ENCODE results near the gene CNTN4. TPM values are rescaled to one million over a fixed set of nuclear protein-coding genes. Genes with fewer than 3 reads are reported as not detected.
"Not testable (repeated sequence)": the region's sequence is repeated elsewhere in the genome, so short reads cannot be mapped to it uniquely, and the experiment has no call there.

Gene CNTN4
- polyA plus RNA-seq, 1 donor from 2014 or later: not detected

DNA sequence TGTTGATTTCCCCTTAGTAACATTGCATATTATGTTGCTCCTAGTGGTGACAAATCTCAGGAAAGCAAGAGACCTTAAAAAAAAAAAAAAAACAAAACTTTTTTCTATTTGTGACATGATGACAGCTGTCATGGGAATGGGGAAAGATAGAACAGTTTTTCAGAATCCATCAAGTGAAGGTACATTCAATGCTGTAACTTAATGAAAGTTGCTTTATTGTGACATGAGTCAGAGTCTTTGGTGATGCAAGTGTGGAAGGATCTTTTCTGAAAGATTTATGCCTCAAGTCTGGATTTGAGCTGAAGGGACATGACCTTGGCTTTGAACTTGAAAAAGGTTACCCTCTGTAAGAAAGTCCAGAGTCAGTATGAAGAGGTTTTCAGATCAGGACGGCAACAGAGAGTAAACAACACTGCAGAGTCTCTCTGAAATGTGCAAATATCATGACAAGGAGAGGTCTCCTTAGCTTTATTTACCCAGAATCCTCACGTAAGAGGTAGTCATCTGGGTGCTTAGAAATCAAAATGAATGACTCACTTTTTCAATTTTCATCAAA is 424.7 kb downstream of the CNTN4 start:
- no peaks in the 10 kb centered on the region for H3K36me3 Mint-ChIP-seq
- H3K27ac Mint-ChIP-seq: no peak overlapping the region
- H3K4me3 Mint-ChIP-seq: no peak overlapping the region
- no peaks in the 10 kb centered on the region for H3K27me3 Mint-ChIP-seq
- H3K9me3 Mint-ChIP-seq: peaks cover 0 to 4% (median 0%) of the 10 kb centered on the region in 3 donors
- H3K4me1 Mint-ChIP-seq: peaks cover 0 to 1% (median 0%) of the 10 kb centered on the region in 3 donors

DNA sequence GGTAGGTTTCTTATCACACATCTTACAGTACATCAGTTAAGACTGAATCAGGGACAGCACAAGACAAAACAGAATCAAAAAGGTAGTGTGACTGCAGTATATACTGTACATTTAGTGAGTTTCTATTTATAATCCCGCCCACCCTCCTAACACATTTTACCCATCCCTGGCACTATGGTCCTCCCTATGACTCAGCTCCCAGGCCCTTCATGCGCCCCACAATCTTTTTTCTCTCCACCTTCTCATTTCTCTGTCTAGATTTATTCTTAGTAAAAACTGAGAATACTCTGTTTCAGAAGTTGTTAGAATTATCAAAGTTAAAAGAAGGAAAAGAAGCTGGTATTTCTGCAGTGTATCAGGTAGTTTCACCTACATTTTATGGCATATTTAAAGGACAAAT is 427.3 kb downstream of the CNTN4 start:
- Mint-ChIP-seq H3K27ac (no peak overlapping the region), H3K9me3 (peaks cover 1 to 4% (median 1%) of the 10 kb centered on the region in 3 donors), H3K27me3 (no peaks in the 10 kb centered on the region), H3K4me1 (peaks cover 0 to 1% (median 0%) of the 10 kb centered on the region in 3 donors), H3K36me3 (no peaks in the 10 kb centered on the region), H3K4me3 (no peak overlapping the region)

DNA sequence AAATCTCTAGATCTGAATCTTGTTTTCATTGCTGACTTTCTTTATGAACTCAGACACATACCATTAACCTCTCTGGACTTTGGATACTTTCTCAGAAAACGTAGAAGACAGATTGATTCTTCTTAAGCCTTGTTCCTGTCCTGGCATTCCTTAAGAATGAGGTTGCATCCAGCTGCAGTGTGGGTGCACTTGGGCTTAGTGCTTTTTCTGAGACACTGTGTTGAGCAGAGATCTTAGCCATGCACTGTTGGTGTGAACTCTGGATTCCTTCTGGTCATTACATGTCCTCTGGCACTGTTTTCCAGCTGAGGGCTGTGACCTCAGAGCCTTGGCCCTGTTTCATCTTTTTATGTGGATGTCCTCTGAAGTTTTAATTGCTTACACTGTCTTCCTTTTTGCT is 428.3 kb downstream of the CNTN4 start:
- Mint-ChIP-seq H3K4me1 (peaks cover 0 to 1% (median 0%) of the 10 kb centered on the region in 3 donors), H3K9me3 (peaks cover 1 to 4% (median 1%) of the 10 kb centered on the region in 3 donors), H3K4me3 (no peak overlapping the region), H3K27ac (no peak overlapping the region), H3K27me3 (no peaks in the 10 kb centered on the region), H3K36me3 (no peaks in the 10 kb centered on the region)

DNA sequence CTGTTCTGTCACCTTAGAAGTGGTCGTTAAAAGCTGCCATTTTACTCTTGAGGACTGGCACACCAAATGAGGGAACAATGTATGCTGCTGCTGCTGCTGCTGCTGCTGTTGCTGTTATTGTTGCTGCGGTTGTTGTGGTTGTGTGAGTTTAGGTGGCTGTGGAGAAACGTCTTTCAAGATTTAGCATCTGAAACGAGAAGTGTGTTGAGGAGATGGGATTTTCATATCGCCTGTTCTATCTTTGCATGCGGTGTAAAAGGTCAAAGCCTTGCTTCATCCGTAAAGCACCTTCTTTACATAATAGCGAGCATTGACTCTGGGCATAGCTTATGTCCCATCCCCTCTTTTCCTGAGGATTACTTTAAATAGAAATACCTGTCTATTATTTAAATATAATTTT is 428.7 kb downstream of the CNTN4 start:
- H3K27ac Mint-ChIP-seq, H3K9me3 Mint-ChIP-seq, H3K27me3 Mint-ChIP-seq, H3K4me3 Mint-ChIP-seq, H3K36me3 Mint-ChIP-seq, H3K4me1 Mint-ChIP-seq: not testable (repeated sequence)

DNA sequence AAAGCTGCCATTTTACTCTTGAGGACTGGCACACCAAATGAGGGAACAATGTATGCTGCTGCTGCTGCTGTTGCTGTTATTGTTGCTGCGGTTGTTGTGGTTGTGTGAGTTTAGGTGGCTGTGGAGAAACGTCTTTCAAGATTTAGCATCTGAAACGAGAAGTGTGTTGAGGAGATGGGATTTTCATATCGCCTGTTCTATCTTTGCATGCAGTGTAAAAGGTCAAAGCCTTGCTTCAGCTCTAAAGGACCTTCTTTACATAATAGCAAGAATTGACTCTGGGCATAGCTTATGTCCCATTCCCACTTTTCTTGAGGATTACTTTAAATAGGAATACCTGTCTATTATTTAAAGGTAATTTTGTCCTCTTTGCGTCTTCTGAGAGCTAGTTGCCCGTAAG is 436.1 kb downstream of the CNTN4 start:
- H3K4me1 Mint-ChIP-seq, H3K36me3 Mint-ChIP-seq, H3K4me3 Mint-ChIP-seq, H3K27ac Mint-ChIP-seq, H3K27me3 Mint-ChIP-seq, H3K9me3 Mint-ChIP-seq: not testable (repeated sequence)

DNA sequence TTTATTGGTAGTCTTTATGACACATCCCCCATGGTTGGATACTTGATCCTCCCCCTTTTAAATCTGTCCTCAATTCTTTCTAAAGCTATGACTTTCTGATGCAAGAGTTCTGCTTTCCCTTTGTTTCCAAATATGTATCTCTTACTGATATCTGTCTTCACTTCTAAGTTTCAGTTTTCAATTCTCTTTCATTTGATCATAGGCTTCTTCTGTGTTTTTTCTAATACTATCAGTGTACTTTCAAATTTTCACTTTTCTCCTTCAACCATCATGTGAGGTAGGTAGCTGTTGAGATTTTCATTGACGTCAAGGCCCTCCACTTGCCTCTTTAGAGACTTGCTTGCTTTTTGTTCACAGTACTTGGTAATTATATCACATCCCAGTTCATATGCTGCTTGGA is 436.5 kb downstream of the CNTN4 start:
- Mint-ChIP-seq H3K27me3 (no peaks in the 10 kb centered on the region), H3K27ac (no peak overlapping the region), H3K4me3 (no peak overlapping the region), H3K4me1 (no peaks in the 10 kb centered on the region), H3K36me3 (no peaks in the 10 kb centered on the region), H3K9me3 (peaks cover 0 to 4% (median 4%) of the 10 kb centered on the region in 3 donors)

DNA sequence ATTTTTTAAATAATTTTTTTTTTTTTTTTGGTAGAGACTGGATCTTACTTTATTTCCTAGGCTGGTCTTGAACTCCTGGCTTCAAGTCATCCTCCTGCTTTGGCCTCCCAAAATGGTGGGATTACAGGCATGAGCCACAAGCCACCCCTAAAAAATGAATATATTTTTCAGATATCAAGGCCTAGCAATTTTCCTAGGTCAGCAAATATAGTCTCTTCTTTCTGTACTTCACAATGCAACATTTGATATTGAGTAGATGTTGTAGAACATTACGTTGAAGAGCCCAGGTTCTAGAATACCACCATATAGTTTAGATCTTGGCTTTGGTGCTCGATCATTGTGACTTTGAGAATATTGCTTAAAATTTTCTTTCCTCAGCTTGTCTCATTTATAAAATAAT is 437.9 kb downstream of the CNTN4 start:
- no peaks in the 10 kb centered on the region for H3K27me3 Mint-ChIP-seq
- H3K4me3 Mint-ChIP-seq: no peak overlapping the region
- no peaks in the 10 kb centered on the region for H3K4me1 Mint-ChIP-seq
- H3K9me3 Mint-ChIP-seq: peaks cover 0 to 4% (median 2%) of the 10 kb centered on the region in 3 donors
- no peaks in the 10 kb centered on the region for H3K36me3 Mint-ChIP-seq
- no peak overlapping the region for H3K27ac Mint-ChIP-seq

DNA sequence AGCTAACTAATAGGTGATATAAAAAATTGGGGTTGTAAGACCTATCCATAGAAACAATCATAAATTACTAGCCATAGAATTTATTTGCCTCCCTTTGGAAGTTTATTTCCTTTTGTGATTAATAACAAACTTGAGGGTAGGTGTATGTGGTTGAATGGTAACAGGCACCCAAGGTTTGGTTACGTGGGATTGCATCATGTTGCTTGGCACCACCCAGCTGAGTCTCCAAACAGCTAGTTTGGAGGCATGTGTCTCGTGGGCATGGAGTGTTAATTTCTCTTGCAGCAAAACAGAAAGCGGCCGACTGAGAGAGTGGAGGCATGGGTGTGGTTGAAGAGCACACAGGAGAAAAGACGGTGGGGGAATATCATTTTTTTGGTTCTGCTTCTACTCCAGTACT is 441.4 kb downstream of the CNTN4 start:
- peak overlapping the region in 1 of 4 donors; percentile 35 for H3K4me3 Mint-ChIP-seq
- H3K27me3 Mint-ChIP-seq: no peaks in the 10 kb centered on the region
- H3K36me3 Mint-ChIP-seq: no peaks in the 10 kb centered on the region
- no peak overlapping the region for H3K27ac Mint-ChIP-seq
- no peaks in the 10 kb centered on the region for H3K4me1 Mint-ChIP-seq
- peaks cover 0 to 2% (median 0%) of the 10 kb centered on the region in 3 donors for H3K9me3 Mint-ChIP-seq

DNA sequence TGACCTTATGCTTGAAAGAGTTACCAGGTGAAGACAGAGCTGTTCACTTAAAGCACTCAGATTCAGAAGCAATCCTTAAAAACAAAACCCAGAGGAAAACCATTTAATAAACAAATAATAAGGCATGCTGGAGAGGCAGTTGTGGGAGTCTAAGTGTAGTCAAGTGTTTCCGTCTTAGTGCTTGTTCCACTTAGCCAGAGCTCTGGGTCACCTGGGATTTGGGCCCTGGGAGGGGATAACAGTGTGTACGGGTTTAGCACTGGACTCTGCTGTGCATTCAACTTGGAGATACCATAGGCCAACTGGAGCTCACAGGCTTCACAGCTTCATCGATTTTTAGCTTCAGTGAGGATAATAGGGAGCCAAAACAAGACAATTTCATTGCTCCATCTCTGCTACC is 444.6 kb downstream of the CNTN4 start:
- peaks cover 0 to 10% (median 3%) of the 10 kb centered on the region in 3 donors for H3K9me3 Mint-ChIP-seq
- H3K36me3 Mint-ChIP-seq: no peaks in the 10 kb centered on the region
- no peaks in the 10 kb centered on the region for H3K27me3 Mint-ChIP-seq
- peaks cover 0 to 1% (median 0%) of the 10 kb centered on the region in 3 donors for H3K4me1 Mint-ChIP-seq
- H3K4me3 Mint-ChIP-seq: no peak overlapping the region
- H3K27ac Mint-ChIP-seq: no peak overlapping the region

DNA sequence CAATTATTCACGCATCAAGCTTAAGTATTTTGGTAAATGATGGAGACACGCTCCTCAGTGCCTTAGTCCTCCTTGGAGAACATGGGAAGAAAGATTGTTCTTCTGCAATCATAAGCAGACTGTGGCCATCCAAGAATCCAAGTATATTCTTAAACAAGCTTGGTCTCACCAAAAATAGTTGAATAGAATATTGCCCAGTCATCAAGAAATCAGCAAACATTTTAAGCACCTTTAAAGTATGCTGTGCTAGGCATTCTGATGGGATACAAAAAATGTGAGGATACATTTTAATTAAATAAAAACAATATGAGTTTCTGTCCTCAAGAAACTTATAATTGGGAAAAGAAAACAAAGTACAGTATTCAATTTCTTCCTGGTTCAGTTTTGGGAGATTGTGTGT is 445.5 kb downstream of the CNTN4 start:
- Mint-ChIP-seq H3K9me3 (peaks cover 0 to 10% (median 3%) of the 10 kb centered on the region in 3 donors), H3K4me3 (no peak overlapping the region), H3K4me1 (peaks cover 0 to 1% (median 0%) of the 10 kb centered on the region in 3 donors), H3K36me3 (no peaks in the 10 kb centered on the region), H3K27ac (no peak overlapping the region), H3K27me3 (no peaks in the 10 kb centered on the region)

DNA sequence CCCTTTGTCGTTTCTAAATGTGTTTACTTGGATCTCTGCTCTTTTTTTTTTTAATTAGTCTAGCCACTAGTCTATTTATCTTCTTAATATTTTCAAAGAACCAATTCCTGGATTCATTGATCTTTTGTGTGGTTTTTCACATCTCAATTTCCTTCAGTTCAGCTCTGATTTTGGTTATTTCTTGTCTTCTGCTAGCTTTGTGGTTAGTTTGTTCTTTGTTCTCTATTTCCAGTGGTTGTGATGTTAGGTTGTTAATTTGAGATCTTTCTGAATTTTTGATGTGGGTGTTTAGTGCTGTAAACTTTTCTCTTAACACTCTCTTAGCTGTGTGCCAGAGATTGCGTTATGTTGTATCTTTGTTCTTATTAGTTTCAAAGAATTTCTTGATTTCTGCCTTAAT is 446.1 kb downstream of the CNTN4 start:
- no peak overlapping the region for H3K4me3 Mint-ChIP-seq
- H3K27me3 Mint-ChIP-seq: no peaks in the 10 kb centered on the region
- H3K9me3 Mint-ChIP-seq: peaks cover 0 to 11% (median 3%) of the 10 kb centered on the region in 3 donors
- peaks cover 0 to 1% (median 0%) of the 10 kb centered on the region in 3 donors for H3K4me1 Mint-ChIP-seq
- H3K36me3 Mint-ChIP-seq: no peaks in the 10 kb centered on the region
- H3K27ac Mint-ChIP-seq: no peak overlapping the region

DNA sequence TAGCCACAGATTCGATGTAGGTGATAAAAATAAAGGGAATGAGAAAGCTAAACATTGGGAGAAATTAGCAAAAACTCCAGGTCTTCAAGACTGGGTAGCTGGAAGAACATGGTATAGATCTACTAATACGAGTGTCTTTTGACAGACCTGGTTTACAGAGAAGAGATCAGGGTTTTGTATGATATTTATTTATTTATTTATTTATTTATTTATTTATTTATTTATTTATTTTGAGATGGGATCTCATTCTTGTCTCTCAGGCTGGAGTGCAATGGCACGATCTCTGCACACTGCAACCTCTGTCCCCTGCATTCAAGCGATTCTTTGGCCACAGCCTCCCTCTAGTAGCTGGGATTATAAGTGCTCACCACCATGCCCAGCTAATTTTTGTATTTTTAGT is 448.4 kb downstream of the CNTN4 start:
- Mint-ChIP-seq H3K27ac (no peak overlapping the region), H3K4me3 (no peak overlapping the region), H3K9me3 (peaks cover 0 to 15% (median 6%) of the 10 kb centered on the region in 3 donors), H3K36me3 (no peaks in the 10 kb centered on the region), H3K27me3 (no peaks in the 10 kb centered on the region), H3K4me1 (peaks cover 0 to 1% (median 0%) of the 10 kb centered on the region in 3 donors)

DNA sequence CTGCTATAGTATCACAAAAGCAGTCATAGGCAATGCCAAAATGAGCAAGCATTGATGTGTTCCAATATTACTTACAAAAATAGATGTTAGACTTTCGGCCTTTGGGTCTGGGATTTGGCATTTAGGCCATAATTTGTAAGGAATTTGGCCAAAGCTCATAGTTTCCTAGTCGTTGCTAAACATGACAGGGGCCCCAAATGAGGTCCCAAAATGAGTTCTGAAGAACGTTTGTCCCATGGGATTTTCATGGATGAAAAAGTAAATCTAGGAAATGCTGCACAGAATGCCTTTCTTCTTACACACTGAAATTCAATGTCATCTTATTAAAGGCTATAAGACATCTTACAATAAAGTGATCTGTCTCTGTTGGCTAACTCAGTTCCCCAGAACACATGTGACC is 456.0 kb downstream of the CNTN4 start:
- H3K9me3 Mint-ChIP-seq: peaks cover 3 to 5% (median 4%) of the 10 kb centered on the region in 3 donors
- no peaks in the 10 kb centered on the region for H3K36me3 Mint-ChIP-seq
- no peaks in the 10 kb centered on the region for H3K27me3 Mint-ChIP-seq
- no peaks in the 10 kb centered on the region for H3K4me1 Mint-ChIP-seq
- H3K4me3 Mint-ChIP-seq: no peak overlapping the region
- H3K27ac Mint-ChIP-seq: no peak overlapping the region

DNA sequence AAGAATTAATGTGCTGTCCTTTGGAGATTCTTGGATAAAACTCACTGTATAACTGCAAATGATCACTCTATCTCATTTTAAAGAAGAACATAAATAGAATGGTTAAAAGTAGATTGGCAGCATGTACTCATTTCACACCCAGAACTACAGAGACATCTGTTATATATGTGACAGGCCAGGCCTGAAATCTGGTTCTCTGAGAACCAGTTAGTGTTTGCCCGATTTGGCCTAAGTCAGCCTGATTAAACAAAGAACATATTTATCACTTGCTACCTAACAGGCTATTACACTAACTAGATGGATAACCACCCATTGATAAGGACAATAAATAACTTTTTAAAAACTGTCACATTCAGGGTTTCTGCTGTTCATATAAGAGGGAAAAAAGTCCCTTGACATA is 460.1 kb downstream of the CNTN4 start:
- peaks cover 0 to 3% (median 0%) of the 10 kb centered on the region in 3 donors for H3K9me3 Mint-ChIP-seq
- no peaks in the 10 kb centered on the region for H3K4me1 Mint-ChIP-seq
- no peak overlapping the region for H3K4me3 Mint-ChIP-seq
- H3K27me3 Mint-ChIP-seq: no peaks in the 10 kb centered on the region
- no peaks in the 10 kb centered on the region for H3K36me3 Mint-ChIP-seq
- H3K27ac Mint-ChIP-seq: no peak overlapping the region

DNA sequence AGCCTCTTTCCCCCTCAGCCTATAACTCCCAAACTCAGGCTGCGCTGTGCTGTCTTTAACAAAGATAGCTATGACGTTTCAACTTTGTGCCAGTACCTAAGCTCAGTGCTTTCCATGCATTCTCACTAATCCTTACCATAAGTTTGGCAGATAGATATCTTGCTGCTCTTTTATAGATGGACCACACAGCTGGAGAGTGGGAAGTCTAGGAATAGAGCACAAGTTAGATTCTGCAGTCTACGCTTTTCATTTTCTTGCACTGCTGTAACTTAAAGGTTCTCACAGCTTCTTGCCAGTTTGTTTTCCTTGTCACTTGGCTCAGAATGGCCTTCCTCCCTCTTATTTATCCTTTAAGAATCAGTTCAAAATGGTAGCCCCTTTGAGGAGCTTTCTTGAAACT is 468.8 kb downstream of the CNTN4 start:
- H3K4me1 Mint-ChIP-seq: no peaks in the 10 kb centered on the region
- peak overlapping the region in 1 of 3 donors; percentile 35 for H3K27ac Mint-ChIP-seq
- H3K36me3 Mint-ChIP-seq: no peaks in the 10 kb centered on the region
- H3K4me3 Mint-ChIP-seq: no peak overlapping the region
- no peaks in the 10 kb centered on the region for H3K27me3 Mint-ChIP-seq
- H3K9me3 Mint-ChIP-seq: no peaks in the 10 kb centered on the region

DNA sequence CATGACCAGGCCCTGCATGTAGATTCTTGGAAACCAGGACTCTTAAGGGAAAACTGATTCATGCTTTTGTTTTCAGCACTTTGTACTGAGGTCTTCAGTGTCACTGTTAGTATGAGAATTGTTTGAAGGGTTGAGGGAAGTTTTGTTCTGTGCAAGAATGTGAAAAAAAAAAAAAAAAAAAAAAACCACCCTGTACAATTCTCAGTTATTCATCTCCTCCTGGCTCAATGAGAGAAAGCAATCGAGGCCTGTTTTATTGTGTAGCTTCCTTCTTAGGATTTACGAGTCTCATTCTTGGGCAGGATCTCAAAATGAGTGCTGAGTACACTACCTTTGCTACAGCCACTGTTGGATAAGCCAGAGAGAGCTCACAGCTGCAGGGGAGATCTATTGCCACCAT is 469.5 kb downstream of the CNTN4 start:
- Mint-ChIP-seq H3K27ac (no peak overlapping the region), H3K4me3 (no peak overlapping the region), H3K36me3 (no peaks in the 10 kb centered on the region), H3K27me3 (no peaks in the 10 kb centered on the region), H3K9me3 (no peaks in the 10 kb centered on the region), H3K4me1 (no peaks in the 10 kb centered on the region)
